Purkinje cell (primary cell): ENCODE measurements around the gene BACH1. TPM values are rescaled to one million over a fixed set of nuclear protein-coding genes. Genes with fewer than 3 reads are reported as not detected.

Source experiments
- polyA plus RNA-seq: library from polyadenylated mRNA; unstranded; fragments of >200 nt; fragmentation: Nextera tagmentation; gene quantifications from 2 replicates; pipeline ENCODE4 v1.2.1, GENCODE V29; 2014

The BACH1 gene
- polyA plus RNA-seq = 5.5 and 13.2 TPM in 2 replicates

GRCh38 chr21:29298348-29299045 lies at the start of gene BACH1:
BACH1 (plus strand) TSS chr21:29298922; CDS start chr21:29321281, 22,359 bp downstream.

Other genes with a start within 250 kb of the BACH1 start
- gene CCT8, start 225.3 kb upstream of the BACH1 start, polyA plus RNA-seq = 285 and 365 TPM in 2 replicates
- gene MAP3K7CL, start 168.3 kb upstream of the BACH1 start, polyA plus RNA-seq = not detected in 2 replicates